Measurements from ENCODE around the gene SH3BP4. TPM values are rescaled to one million over a fixed set of nuclear protein-coding genes. Genes with fewer than 3 reads are reported as not detected.

The SH3BP4 gene
- total RNA-seq, 1 experiment from 2014 or later, result 19.9 TPM

DNA sequence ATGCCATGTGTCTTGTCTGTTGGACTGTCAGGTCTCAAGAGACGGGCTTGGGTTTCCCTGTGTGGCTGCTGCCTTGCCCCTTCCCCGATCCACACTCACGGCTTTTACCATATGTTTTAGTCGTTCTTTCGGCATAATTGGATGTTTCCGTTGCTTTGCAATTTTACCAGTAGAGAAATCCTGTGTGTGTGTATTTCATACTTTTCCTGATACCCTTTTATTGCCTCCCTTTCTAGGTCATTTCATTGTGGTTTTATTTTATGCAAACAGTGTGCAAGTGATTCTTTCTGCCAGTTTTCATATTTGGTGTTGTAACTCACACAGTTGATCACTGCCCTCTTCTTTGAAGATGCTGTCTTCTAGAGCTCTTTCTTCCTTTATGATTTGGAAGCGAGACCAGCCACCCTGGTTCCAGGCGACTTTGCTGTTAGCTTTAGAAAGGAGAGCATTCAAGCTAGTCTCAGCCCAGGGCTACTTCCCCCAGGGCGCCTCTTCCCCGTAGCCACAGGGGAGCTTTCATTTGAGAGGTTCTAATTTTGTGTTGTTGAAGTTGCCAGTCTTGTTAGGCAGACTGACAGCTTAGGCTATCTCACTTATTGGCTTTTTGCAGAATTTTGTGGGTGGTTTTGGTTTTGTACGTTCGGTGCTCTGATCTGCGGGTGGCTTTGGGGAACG lies 17.0 kb downstream of the SH3BP4 start:
- intact Hi-C loops (cut with micrococcal nuclease; ENCODE audit: unreplicated experiment), result no loop called here

DNA sequence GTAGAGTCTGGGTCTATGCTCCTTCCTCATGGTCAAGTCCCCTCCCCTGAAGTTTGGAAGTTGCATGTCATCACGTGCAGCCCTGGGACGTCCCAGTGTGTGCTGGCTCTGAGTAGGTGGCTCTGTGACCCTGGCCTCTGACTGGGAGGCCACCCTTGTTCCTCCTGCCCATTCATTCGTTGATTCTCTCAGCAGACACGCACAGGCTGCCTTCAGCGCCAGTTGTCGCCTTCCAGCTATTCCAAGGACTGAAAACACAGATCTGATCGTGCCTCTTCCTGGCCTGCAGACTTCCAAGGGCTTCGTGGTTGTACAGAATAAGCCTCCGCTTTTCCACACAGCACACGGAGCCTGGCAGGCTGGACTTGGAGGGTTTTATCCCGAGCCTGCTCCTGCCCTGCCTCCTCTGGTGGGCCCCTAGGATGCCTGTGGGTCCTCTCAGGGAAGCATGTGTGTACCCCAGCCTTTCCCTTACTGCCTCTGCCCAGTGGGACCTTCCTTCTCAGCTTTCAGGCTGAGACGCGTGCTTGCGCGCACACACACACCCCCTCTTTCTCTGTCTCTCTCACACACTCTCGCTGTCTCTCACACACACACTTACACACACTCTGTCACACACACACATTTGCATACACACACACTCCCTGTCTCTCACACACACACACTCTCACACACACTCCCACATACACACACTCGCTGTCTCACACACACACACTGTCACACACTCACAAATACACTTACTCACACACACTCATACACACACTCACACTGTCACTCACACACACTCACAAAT lies 17.7 kb downstream of the SH3BP4 start:
- H3K27me3 ChIP-seq (replicated peaks; ENCODE audit: insufficient read depth, low read depth, low read length, poor library complexity), result no peaks in the 10 kb centered on the region
- no peaks in the 10 kb centered on the region for H3K36me3 ChIP-seq (ENCODE audit: insufficient read depth, low read length, poor library complexity, severe bottlenecking)
- DNase-seq (ENCODE audit: low spot score), result peak; percentile 46
- no peaks in the 10 kb centered on the region for H3K9me3 ChIP-seq (ENCODE audit: low read depth, low read length, poor library complexity, severe bottlenecking)
- ChIA-PET POLR2A (ENCODE audit: low non-redundant PET) (interaction anchor here (0.6 kb wide), 1 partner anchor 200 kb away, joined by 3 read pairs; no protein-coding TSS in a partner anchor), CTCF (no interaction called here)
- TF ChIP-seq EZH2 (IDR thresholded peaks at IDR 0.05; ENCODE audit: borderline replicate concordance, low read depth, low read length, poor library complexity, severe bottlenecking), result no peak
- TF ChIP-seq, protein P1, sequence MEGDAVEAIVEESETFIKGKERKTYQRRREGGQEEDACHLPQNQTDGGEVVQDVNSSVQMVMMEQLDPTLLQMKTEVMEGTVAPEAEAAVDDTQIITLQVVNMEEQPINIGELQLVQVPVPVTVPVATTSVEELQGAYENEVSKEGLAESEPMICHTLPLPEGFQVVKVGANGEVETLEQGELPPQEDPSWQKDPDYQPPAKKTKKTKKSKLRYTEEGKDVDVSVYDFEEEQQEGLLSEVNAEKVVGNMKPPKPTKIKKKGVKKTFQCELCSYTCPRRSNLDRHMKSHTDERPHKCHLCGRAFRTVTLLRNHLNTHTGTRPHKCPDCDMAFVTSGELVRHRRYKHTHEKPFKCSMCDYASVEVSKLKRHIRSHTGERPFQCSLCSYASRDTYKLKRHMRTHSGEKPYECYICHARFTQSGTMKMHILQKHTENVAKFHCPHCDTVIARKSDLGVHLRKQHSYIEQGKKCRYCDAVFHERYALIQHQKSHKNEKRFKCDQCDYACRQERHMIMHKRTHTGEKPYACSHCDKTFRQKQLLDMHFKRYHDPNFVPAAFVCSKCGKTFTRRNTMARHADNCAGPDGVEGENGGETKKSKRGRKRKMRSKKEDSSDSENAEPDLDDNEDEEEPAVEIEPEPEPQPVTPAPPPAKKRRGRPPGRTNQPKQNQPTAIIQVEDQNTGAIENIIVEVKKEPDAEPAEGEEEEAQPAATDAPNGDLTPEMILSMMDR (conservative IDR thresholded peaks at IDR 0.05; ENCODE audit: low read depth, low read length), result no peak
- H3K4me3 ChIP-seq (ENCODE audit: low read depth, low read length, poor library complexity, severe bottlenecking), result peak overlapping the region; percentile 30
- peak overlapping the region; percentile 5 for H3K27ac ChIP-seq (ENCODE audit: low read depth, low read length, poor library complexity, severe bottlenecking)
- BruUV-seq (replicated peaks), result no TSS peak
- intact Hi-C loops (cut with micrococcal nuclease; ENCODE audit: unreplicated experiment), result loop anchor here (10.0 kb wide), 1 partner anchor 415 kb away; no protein-coding TSS in a partner anchor
- peaks cover 49% of the 10 kb centered on the region for H3K4me1 ChIP-seq (ENCODE audit: insufficient read depth, low read length, poor library complexity, severe bottlenecking)

More for the DNA sequence above, 17.0 kb downstream of the SH3BP4 start:
- CTCF ChIA-PET, result no interaction called here
- DNase-seq (ENCODE audit: low spot score), result peak; percentile 81
- H3K4me1 ChIP-seq (ENCODE audit: insufficient read depth, low read length, poor library complexity, severe bottlenecking), result peaks cover 53% of the 10 kb centered on the region
- no peaks in the 10 kb centered on the region for H3K9me3 ChIP-seq (ENCODE audit: low read depth, low read length, poor library complexity, severe bottlenecking)
- peak overlapping the region; percentile 30 for H3K4me3 ChIP-seq (ENCODE audit: low read depth, low read length, poor library complexity, severe bottlenecking)
- peak overlapping the region; percentile 5 for H3K27ac ChIP-seq (ENCODE audit: low read depth, low read length, poor library complexity, severe bottlenecking)
- POLR2A ChIA-PET (ENCODE audit: low non-redundant PET), result interaction anchor here (0.6 kb wide), 1 partner anchor 199 kb away, joined by 3 read pairs; no protein-coding TSS in a partner anchor
- TF ChIP-seq EZH2 (IDR thresholded peaks at IDR 0.05; ENCODE audit: borderline replicate concordance, low read depth, low read length, poor library complexity, severe bottlenecking), result no peak
- TF ChIP-seq, protein P1 (conservative IDR thresholded peaks at IDR 0.05; ENCODE audit: low read depth, low read length), result no peak
- BruUV-seq (replicated peaks), result no TSS peak
- H3K36me3 ChIP-seq (ENCODE audit: insufficient read depth, low read length, poor library complexity, severe bottlenecking), result no peaks in the 10 kb centered on the region
- no peaks in the 10 kb centered on the region for H3K27me3 ChIP-seq (replicated peaks; ENCODE audit: insufficient read depth, low read depth, low read length, poor library complexity)

DNA sequence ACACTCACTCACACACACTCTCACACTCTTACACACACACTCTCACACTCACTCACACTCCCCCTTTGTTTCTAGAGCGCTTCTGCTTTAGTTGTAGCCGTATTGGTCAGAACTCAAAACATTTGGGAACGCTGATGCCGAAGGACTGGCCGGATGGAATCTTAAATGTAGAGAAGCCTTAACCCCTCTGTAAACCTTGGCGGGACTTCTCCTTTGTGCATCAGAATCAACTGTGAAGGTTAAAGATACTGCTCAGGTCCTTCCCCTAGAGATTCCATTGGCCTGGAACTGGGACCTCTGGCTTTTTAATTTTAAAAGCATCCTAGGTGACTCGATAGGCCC lies 18.3 kb downstream of the SH3BP4 start:
- H3K27ac ChIP-seq (ENCODE audit: low read depth, low read length, poor library complexity, severe bottlenecking), result no peak overlapping the region
- H3K4me1 ChIP-seq (ENCODE audit: insufficient read depth, low read length, poor library complexity, severe bottlenecking), result peaks cover 54% of the 10 kb centered on the region
- CTCF ChIA-PET, result no interaction called here
- no peaks in the 10 kb centered on the region for H3K36me3 ChIP-seq (ENCODE audit: insufficient read depth, low read length, poor library complexity, severe bottlenecking)
- DNase-seq (ENCODE audit: low spot score), result no peak
- H3K27me3 ChIP-seq (replicated peaks; ENCODE audit: insufficient read depth, low read depth, low read length, poor library complexity), result no peaks in the 10 kb centered on the region
- POLR2A ChIA-PET (ENCODE audit: low non-redundant PET), result no interaction called here
- TF ChIP-seq, protein P1 (conservative IDR thresholded peaks at IDR 0.05; ENCODE audit: low read depth, low read length), result no peak
- TF ChIP-seq EZH2 (IDR thresholded peaks at IDR 0.05; ENCODE audit: borderline replicate concordance, low read depth, low read length, poor library complexity, severe bottlenecking), result no peak
- intact Hi-C loops (cut with micrococcal nuclease; ENCODE audit: unreplicated experiment), result loop anchor here (10.0 kb wide), 1 partner anchor 415 kb away; no protein-coding TSS in a partner anchor
- no peaks in the 10 kb centered on the region for H3K9me3 ChIP-seq (ENCODE audit: low read depth, low read length, poor library complexity, severe bottlenecking)
- no peak overlapping the region for H3K4me3 ChIP-seq (ENCODE audit: low read depth, low read length, poor library complexity, severe bottlenecking)
- BruUV-seq (replicated peaks), result no TSS peak
